ENCODE results near the gene RASA3.

GRCh38 chr13:114025405-114025713, 107.1 kb downstream of the RASA3 start:
- TF ChIP-seq ETV6 (conservative IDR thresholded peaks at IDR 0.05 in 1 of 2, IDR thresholded peaks at IDR 0.05 in 1 of 2; ENCODE audit: borderline replicate concordance in 1 of 2, low read depth in 1 of 2) (no peak), POU2F2 (IDR thresholded peaks at IDR 0.05; ENCODE audit: borderline replicate concordance, low read depth, low read length) (no peak), RFX5 (IDR thresholded peaks at IDR 0.05; ENCODE audit: low read depth, low read length) (no peak), CHD4 (IDR thresholded peaks at IDR 0.05) (no peak), CTCF (IDR thresholded peaks at IDR 0.05 in 2 of 3, conservative IDR thresholded peaks at IDR 0.05 in 1 of 3; ENCODE audit: control insufficient read depth in 2 of 3, extremely low read depth in 1 of 3, insufficient read depth in 1 of 3, low read depth in 3 of 3, low read length in 3 of 3) (no peak), MLLT1 (IDR thresholded peaks at IDR 0.05) (no peak), POLR2AphosphoS5 (IDR thresholded peaks at IDR 0.05; ENCODE audit: low read length) (no peak), MTA2 (IDR thresholded peaks at IDR 0.05; ENCODE audit: low read depth) (no peak), RAD21 (IDR thresholded peaks at IDR 0.05; ENCODE audit: insufficient read depth, low read depth, low read length) (no peak), BRCA1 (IDR thresholded peaks at IDR 0.05; ENCODE audit: low read depth, low read length) (no peak), SMC3 (IDR thresholded peaks at IDR 0.05; ENCODE audit: borderline replicate concordance, low read length) (no peak), NFYB (IDR thresholded peaks at IDR 0.05; ENCODE audit: insufficient read depth, low read depth, low read length) (no peak)

Data from GM12878 (cell line).